ENCODE data around the gene DDX1. TPM values are rescaled to one million over a fixed set of nuclear protein-coding genes. Genes with fewer than 3 reads are reported as not detected.
A peak's percentile ranks its signal among the peaks of the same experiment; 100 is the strongest.

The DDX1 gene
- total and polyA plus RNA-seq, 2 donors (not counting 1 experiment from before 2014, with no cell fraction given): 13.2 to 52.6 TPM

DNA sequence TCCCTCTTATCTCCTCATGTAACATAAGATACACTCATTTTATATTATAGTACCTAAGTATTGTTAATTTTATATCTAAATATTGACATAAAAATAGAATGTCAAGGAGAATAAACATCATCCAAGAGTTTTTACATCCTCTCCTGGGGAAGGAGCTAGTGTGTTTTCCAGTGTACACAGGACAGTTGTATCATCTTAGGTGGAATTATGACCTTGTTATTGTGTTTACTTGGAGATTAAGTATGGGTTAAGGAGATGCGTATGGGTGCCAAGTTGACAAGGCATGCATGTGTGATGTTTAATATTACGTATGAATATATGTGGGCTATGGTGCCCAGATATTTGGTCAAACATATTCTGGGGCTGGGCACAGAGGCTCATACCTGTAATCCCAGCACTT lies 11.2 kb upstream of the DDX1 start:
- Histone ChIP-seq H2AFZ (ENCODE audit: insufficient read depth, low read depth, low read length, poor library complexity, severe bottlenecking) (no peak overlapping the region), H3K4me2 (replicated peaks; ENCODE audit: low read depth, low read length, poor library complexity, severe bottlenecking) (no peak overlapping the region), H3K9ac (ENCODE audit: low read length) (no peak overlapping the region), H3K79me2 (ENCODE audit: control insufficient read depth, insufficient read depth, low read length) (no peaks in the 10 kb centered on the region), H3K9me3 (ENCODE audit: control extremely low read depth in 1 of 3, control insufficient read depth in 2 of 3, insufficient read depth in 1 of 3, low read length in 2 of 3) (peaks cover 0 to 6% (median 0%) of the 10 kb centered on the region in 3 donors), H3K36me3 (replicated peaks in 1 of 2; ENCODE audit: control extremely low read depth in 1 of 2, control insufficient read depth in 1 of 2, extremely low read depth in 1 of 2, insufficient read depth in 2 of 2, low read length in 1 of 2) (no peaks in the 10 kb centered on the region), H3K27ac (ENCODE audit: low read length in 2 of 2) (no peak overlapping the region), H3K4me3 (ENCODE audit: control extremely low read depth in 1 of 5, extremely low read depth in 1 of 5, insufficient read depth in 1 of 5, low read depth in 2 of 5, low read length in 4 of 5) (no peak overlapping the region), H4K20me1 (ENCODE audit: control insufficient read depth, insufficient read depth, low read length, poor library complexity, severe bottlenecking) (no peaks in the 10 kb centered on the region), H3K27me3 (replicated peaks in 1 of 4; ENCODE audit: control extremely low read depth in 1 of 4, control insufficient read depth in 3 of 4, insufficient read depth in 4 of 4, low read length in 3 of 4) (peaks cover 0 to 5% (median 2%) of the 10 kb centered on the region in 4 experiments), H3K4me1 (ENCODE audit: control insufficient read depth in 2 of 2, insufficient read depth in 2 of 2, low read length in 2 of 2) (peaks cover 9 to 16% of the 10 kb centered on the region in 2 donors)
- POLR2A ChIA-PET: no interaction called here
- Mint-ChIP-seq H3K27me3 (peaks cover 2% of the 10 kb centered on the region), H3K4me3 (no peak overlapping the region), H3K9me3 (ENCODE audit: insufficient read depth) (no peaks in the 10 kb centered on the region), H3K27ac (no peak overlapping the region), H3K4me1 (peaks cover 16% of the 10 kb centered on the region)
- ATAC-seq (ENCODE audit: low read depth): no peak
- intact Hi-C loops (cut with micrococcal nuclease): no loop called here
- CTCF ChIA-PET: no interaction called here
- no peak for TF ChIP-seq EZH2 (IDR thresholded peaks at IDR 0.05; ENCODE audit: borderline replicate concordance, insufficient read depth, low read depth, low read length, poor library complexity, severe bottlenecking)
- WGBS (ENCODE audit: insufficient coverage): 100% methylated on average over 2 of the region's 2 CpGs
- DNase-seq: no peak

DNA sequence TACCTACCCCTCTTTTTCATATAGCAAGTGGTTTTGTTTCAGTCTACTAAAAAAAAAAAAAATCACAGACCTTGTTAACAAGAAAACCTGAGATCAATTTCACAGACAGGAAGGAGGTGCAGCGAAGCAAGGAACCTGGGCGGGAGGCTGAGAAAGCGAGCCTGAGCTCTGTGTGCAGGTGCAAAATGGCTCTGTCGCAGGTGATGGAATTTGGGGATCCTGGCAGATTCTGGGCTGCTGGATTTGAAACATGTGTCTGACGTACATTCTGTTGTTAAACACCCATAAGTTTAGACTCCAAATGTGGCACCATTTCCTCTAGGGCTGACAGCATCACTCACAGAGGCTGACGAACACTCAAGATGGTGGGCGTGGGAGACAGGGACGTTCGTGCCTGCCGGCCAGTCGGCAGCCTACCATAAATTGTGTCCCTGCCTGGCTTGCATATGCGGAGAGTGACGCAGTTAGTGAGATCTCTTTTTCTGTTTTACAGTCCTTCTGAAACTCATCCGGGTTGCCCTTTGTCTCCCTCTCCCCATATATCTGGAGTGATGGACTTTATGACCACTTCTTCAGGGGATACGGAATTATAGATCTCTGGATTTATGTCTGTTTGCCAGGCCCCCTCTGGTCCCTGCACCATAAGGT lies 8.8 kb upstream of the DDX1 start:
- Histone ChIP-seq H2AFZ (ENCODE audit: insufficient read depth, low read depth, low read length, poor library complexity, severe bottlenecking) (peak overlapping the region; percentile 67), H3K9ac (ENCODE audit: low read length) (peak overlapping the region; percentile 32)
- 65% methylated on average over 13 of the region's 15 CpGs for WGBS (ENCODE audit: insufficient coverage)

More for the DNA sequence above, 8.8 kb upstream of the DDX1 start:
- peak; percentile 58 for ATAC-seq (ENCODE audit: low read depth)
- Mint-ChIP-seq H3K27ac (peak overlapping the region; percentile 39), H3K9me3 (ENCODE audit: insufficient read depth) (no peaks in the 10 kb centered on the region), H3K27me3 (peaks cover 5% of the 10 kb centered on the region), H3K4me1 (peaks cover 16% of the 10 kb centered on the region), H3K4me3 (peak overlapping the region; percentile 70)
- no peaks in the 10 kb centered on the region for H3K79me2 ChIP-seq (ENCODE audit: control insufficient read depth, insufficient read depth, low read length)
- H3K4me1 ChIP-seq (ENCODE audit: control insufficient read depth in 2 of 2, insufficient read depth in 2 of 2, low read length in 2 of 2): peaks cover 9 to 13% of the 10 kb centered on the region in 2 donors
- no peaks in the 10 kb centered on the region for H4K20me1 ChIP-seq (ENCODE audit: control insufficient read depth, insufficient read depth, low read length, poor library complexity, severe bottlenecking)
- intact Hi-C loops (cut with micrococcal nuclease): no loop called here
- H3K27ac ChIP-seq (ENCODE audit: low read length in 2 of 2): no peak overlapping the region
- ChIA-PET POLR2A (interaction anchor here (0.5 kb wide), 1 partner anchor 29 kb away, joined by 5 read pairs; no protein-coding TSS in a partner anchor), CTCF (no interaction called here)
- peaks cover 0 to 6% (median 0%) of the 10 kb centered on the region in 3 donors for H3K9me3 ChIP-seq (ENCODE audit: control extremely low read depth in 1 of 3, control insufficient read depth in 2 of 3, insufficient read depth in 1 of 3, low read length in 2 of 3)
- H3K36me3 ChIP-seq (replicated peaks in 1 of 2; ENCODE audit: control extremely low read depth in 1 of 2, control insufficient read depth in 1 of 2, extremely low read depth in 1 of 2, insufficient read depth in 2 of 2, low read length in 1 of 2): no peaks in the 10 kb centered on the region
- H3K4me2 ChIP-seq (replicated peaks; ENCODE audit: low read depth, low read length, poor library complexity, severe bottlenecking): peak overlapping the region; percentile 54
- TF ChIP-seq EZH2 (IDR thresholded peaks at IDR 0.05; ENCODE audit: borderline replicate concordance, insufficient read depth, low read depth, low read length, poor library complexity, severe bottlenecking): no peak
- TF ChIP-seq, protein P1, sequence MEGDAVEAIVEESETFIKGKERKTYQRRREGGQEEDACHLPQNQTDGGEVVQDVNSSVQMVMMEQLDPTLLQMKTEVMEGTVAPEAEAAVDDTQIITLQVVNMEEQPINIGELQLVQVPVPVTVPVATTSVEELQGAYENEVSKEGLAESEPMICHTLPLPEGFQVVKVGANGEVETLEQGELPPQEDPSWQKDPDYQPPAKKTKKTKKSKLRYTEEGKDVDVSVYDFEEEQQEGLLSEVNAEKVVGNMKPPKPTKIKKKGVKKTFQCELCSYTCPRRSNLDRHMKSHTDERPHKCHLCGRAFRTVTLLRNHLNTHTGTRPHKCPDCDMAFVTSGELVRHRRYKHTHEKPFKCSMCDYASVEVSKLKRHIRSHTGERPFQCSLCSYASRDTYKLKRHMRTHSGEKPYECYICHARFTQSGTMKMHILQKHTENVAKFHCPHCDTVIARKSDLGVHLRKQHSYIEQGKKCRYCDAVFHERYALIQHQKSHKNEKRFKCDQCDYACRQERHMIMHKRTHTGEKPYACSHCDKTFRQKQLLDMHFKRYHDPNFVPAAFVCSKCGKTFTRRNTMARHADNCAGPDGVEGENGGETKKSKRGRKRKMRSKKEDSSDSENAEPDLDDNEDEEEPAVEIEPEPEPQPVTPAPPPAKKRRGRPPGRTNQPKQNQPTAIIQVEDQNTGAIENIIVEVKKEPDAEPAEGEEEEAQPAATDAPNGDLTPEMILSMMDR (IDR thresholded peaks at IDR 0.05): no peak
- peak overlapping the region in 2 of 5 experiments; percentile 22 to 47 for H3K4me3 ChIP-seq (ENCODE audit: control extremely low read depth in 1 of 5, extremely low read depth in 1 of 5, insufficient read depth in 1 of 5, low read depth in 2 of 5, low read length in 4 of 5)
- H3K27me3 ChIP-seq (replicated peaks in 1 of 4; ENCODE audit: control extremely low read depth in 1 of 4, control insufficient read depth in 3 of 4, insufficient read depth in 4 of 4, low read length in 3 of 4): peaks cover 0 to 4% (median 1%) of the 10 kb centered on the region in 4 experiments
- peak; percentile 24 for DNase-seq
